Neural cell (in vitro differentiated cells): Measurements from ENCODE around the gene GUCA2B. TPM values are rescaled to one million over a fixed set of nuclear protein-coding genes. Genes with fewer than 3 reads are reported as not detected.

Source experiments
- H2AFZ ChIP-seq: fragments of 200-600, 300-800 bp; sonication (generic), shearing (Covaris generic); 2 replicates; pipeline ENCODE4 v1.6.0; 2014; ENCODE audit warnings: low read depth, mild to moderate bottlenecking, antibody characterized with exemption, low read length, moderate library complexity
- H3F3A ChIP-seq: fragments of 200-600 bp; shearing (Covaris generic); 2 replicates; pipeline ENCODE4 v1.6.1; 2016; ENCODE audit warnings: mild to moderate bottlenecking, moderate library complexity, mixed read lengths, antibody characterized with exemption, low read length; ENCODE audit not compliant: insufficient read depth, poor library complexity, severe bottlenecking
- H3K27ac ChIP-seq: fragments of 200-600, 300-800 bp; sonication (generic), shearing (Covaris generic); 2 replicates; pipeline ENCODE4 v1.5.1; 2014; ENCODE audit warnings: mild to moderate bottlenecking, low read length, moderate library complexity
- H3K27me3 ChIP-seq: fragments of 300-800, 200-600 bp; sonication (generic), shearing (Covaris generic); 2 replicates; pipeline ENCODE4 v1.6.0; 2014; ENCODE audit warnings: mild to moderate bottlenecking, low read depth, low read length, moderate library complexity; ENCODE audit not compliant: insufficient read depth
- H3K36me3 ChIP-seq: fragments of 300-800, 200-600 bp; sonication (generic), shearing (Covaris generic); 2 replicates; pipeline ENCODE4 v1.5.1; 2014; ENCODE audit warnings: mild to moderate bottlenecking, antibody characterized with exemption, low read length, moderate library complexity; ENCODE audit not compliant: insufficient read depth
- H3K4me2 ChIP-seq: fragments of 300-800, 200-600 bp; sonication (generic), shearing (Covaris generic); 2 replicates; pipeline ENCODE4 v1.6.0; 2014; ENCODE audit warnings: mild to moderate bottlenecking, low read length
- H3K4me3 ChIP-seq: fragments of 300-800, 200-600 bp; sonication (generic), shearing (Covaris generic); 2 replicates; pipeline ENCODE4 v1.5.1; 2014; ENCODE audit warnings: mild to moderate bottlenecking, low read length, moderate library complexity
- H3K79me2 ChIP-seq: fragments of 200-600 bp; shearing (Covaris generic); replicated peaks from 2 replicates; pipeline ENCODE4 v1.6.0; 2014; ENCODE audit warnings: mild to moderate bottlenecking, low read length, moderate library complexity; ENCODE audit not compliant: insufficient read depth
- H3K9ac ChIP-seq: fragments of 300-800, 200-600 bp; sonication (generic), shearing (Covaris generic); 2 replicates; pipeline ENCODE4 v1.6.1; 2016; ENCODE audit warnings: mild to moderate bottlenecking, low read length, mixed read lengths
- H3K9me2 ChIP-seq: fragments of 200-600 bp; shearing (Covaris generic); 2 replicates; pipeline ENCODE4 v1.6.1; 2016; ENCODE audit warnings: mild to moderate bottlenecking, low read length, mixed read lengths; ENCODE audit not compliant: insufficient read depth
- H3K9me3 ChIP-seq: fragments of 200-600, 300-800 bp; sonication (generic), shearing (Covaris generic); 2 replicates; pipeline ENCODE4 v1.6.1; 2016; ENCODE audit warnings: mild to moderate bottlenecking, mixed run types, low read length, moderate library complexity, mixed read lengths
- H4K20me1 ChIP-seq: fragments of 200-600 bp; shearing (Covaris generic); 2 replicates; pipeline ENCODE4 v1.6.1; 2016; ENCODE audit warnings: mild to moderate bottlenecking, mixed run types; ENCODE audit not compliant: insufficient read depth
- CTCF ChIP-seq: fragments of 450-650 bp; IDR thresholded peaks from 2 replicates; pipeline ENCODE4 v1.5.1; 2014; ENCODE audit warnings: antibody characterized with exemption, mild to moderate bottlenecking, moderate library complexity; ENCODE audit not compliant: poor library complexity, severe bottlenecking
- EP300 ChIP-seq: fragments of 450-650 bp; conservative IDR thresholded peaks from 2 replicates; pipeline ENCODE4 v1.6.1; 2014; ENCODE audit warnings: antibody characterized with exemption, mild to moderate bottlenecking, moderate library complexity; ENCODE audit not compliant: poor library complexity, severe bottlenecking
- EZH2 ChIP-seq: fragments of 200-600, 300-800 bp; shearing (Covaris generic), sonication (generic); IDR thresholded peaks from 2 replicates; pipeline ENCODE4 v1.6.1; 2014; ENCODE audit warnings: antibody characterized with exemption, low read length, borderline replicate concordance, mild to moderate bottlenecking; ENCODE audit not compliant: insufficient read depth, poor library complexity, severe bottlenecking
- MXI1 ChIP-seq: fragments of 450-650 bp; conservative IDR thresholded peaks from 2 replicates; pipeline ENCODE4 v1.6.1; 2014; ENCODE audit warnings: antibody characterized with exemption, mild to moderate bottlenecking; ENCODE audit not compliant: poor library complexity, severe bottlenecking
- POLR2AphosphoS5 ChIP-seq: IDR thresholded peaks from 2 replicates; pipeline ENCODE4 v1.6.1; 2012
- RAD21 ChIP-seq: fragments of 450-650 bp; conservative IDR thresholded peaks from 2 replicates; pipeline ENCODE4 v1.6.1; 2014; ENCODE audit warnings: antibody characterized with exemption, mild to moderate bottlenecking, moderate library complexity
- REST ChIP-seq: IDR thresholded peaks from 2 replicates; pipeline ENCODE4 v1.6.1; 2012; ENCODE audit warnings: borderline replicate concordance
- SMC3 ChIP-seq: fragments of 450-650 bp; conservative IDR thresholded peaks from 2 replicates; pipeline ENCODE4 v1.6.1; 2014; ENCODE audit warnings: antibody characterized with exemption, mild to moderate bottlenecking, moderate library complexity; ENCODE audit not compliant: poor library complexity
- TAF1 ChIP-seq: IDR thresholded peaks from 2 replicates; pipeline ENCODE4 v1.6.1; 2012; ENCODE audit warnings: low read depth
- polyA plus RNA-seq: library from polyadenylated mRNA; depleted of rRNA; stranded (reverse); fragments of >200 nt; gene quantifications from 2 replicates; pipeline ENCODE4 v1.2.3, GENCODE V29; 2014

The GUCA2B gene
- polyA plus RNA-seq, 1 donor from 2014 or later, result not detected

GRCh38 chr1:42117214-42117613 is 36.0 kb upstream of the GUCA2B start:
- no peaks in the 10 kb centered on the region for H3F3A ChIP-seq
- H3K4me2 ChIP-seq, result no peak overlapping the region
- no peaks in the 10 kb centered on the region for H3K79me2 ChIP-seq
- no peak overlapping the region for H2AFZ ChIP-seq
- H3K27me3 ChIP-seq, result no peaks in the 10 kb centered on the region
- TF ChIP-seq CTCF (no peak), MXI1 (no peak), REST (no peak), EP300 (no peak), EZH2 (no peak), SMC3 (no peak), TAF1 (no peak), RAD21 (no peak), POLR2AphosphoS5 (no peak)
- no peaks in the 10 kb centered on the region for H4K20me1 ChIP-seq
- H3K4me3 ChIP-seq, result no peak overlapping the region
- H3K9me2 ChIP-seq, result no peaks in the 10 kb centered on the region
- no peaks in the 10 kb centered on the region for H3K9me3 ChIP-seq
- no peak overlapping the region for H3K9ac ChIP-seq
- H3K27ac ChIP-seq, result no peak overlapping the region
- H3K36me3 ChIP-seq, result no peaks in the 10 kb centered on the region

GRCh38 chr1:42118125-42118524 is 35.1 kb upstream of the GUCA2B start:
- Histone ChIP-seq H3K79me2 (no peaks in the 10 kb centered on the region), H3K9me2 (no peaks in the 10 kb centered on the region)

More at GRCh38 chr1:42118125-42118524, 35.1 kb upstream of the GUCA2B start:
- no peaks in the 10 kb centered on the region for H3K36me3 ChIP-seq
- H2AFZ ChIP-seq, result no peak overlapping the region
- no peaks in the 10 kb centered on the region for H3F3A ChIP-seq
- H3K27me3 ChIP-seq, result no peaks in the 10 kb centered on the region
- no peaks in the 10 kb centered on the region for H4K20me1 ChIP-seq
- H3K9me3 ChIP-seq, result no peaks in the 10 kb centered on the region
- TF ChIP-seq MXI1, result no peak
- no peak for TF ChIP-seq TAF1
- TF ChIP-seq EP300, result no peak
- no peak for TF ChIP-seq REST
- TF ChIP-seq EZH2, result no peak
- no peak for TF ChIP-seq RAD21
- TF ChIP-seq SMC3, result no peak
- TF ChIP-seq POLR2AphosphoS5, result no peak
- no peak for TF ChIP-seq CTCF
- no peak overlapping the region for H3K9ac ChIP-seq
- H3K4me3 ChIP-seq, result no peak overlapping the region
- no peak overlapping the region for H3K27ac ChIP-seq
- H3K4me2 ChIP-seq, result no peak overlapping the region
